Measurements from ENCODE around the gene GALNT13.

GALNT13 gene

DNA sequence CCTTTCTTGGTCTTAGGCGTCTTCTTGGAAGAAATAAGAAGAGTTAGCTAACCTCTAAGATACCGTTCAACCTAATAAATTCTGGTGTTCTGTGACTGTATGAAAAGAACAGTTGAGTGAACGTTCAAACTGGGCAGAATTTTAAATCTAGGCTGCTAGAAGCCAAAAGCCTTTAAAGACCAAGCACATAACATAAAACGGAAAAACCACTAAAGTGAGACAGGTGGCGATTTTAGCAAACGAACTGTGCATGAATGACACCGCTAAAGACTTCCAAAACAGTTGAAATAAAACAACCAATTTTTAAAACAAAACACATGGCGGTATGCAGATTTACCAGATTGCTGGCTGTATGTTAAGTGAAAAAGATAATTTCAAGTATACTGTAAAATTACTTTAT, 73.1 kb downstream of the GALNT13 start:
- no peak for DNase-seq (ENCODE audit: low read depth in 2 of 2)

DNA sequence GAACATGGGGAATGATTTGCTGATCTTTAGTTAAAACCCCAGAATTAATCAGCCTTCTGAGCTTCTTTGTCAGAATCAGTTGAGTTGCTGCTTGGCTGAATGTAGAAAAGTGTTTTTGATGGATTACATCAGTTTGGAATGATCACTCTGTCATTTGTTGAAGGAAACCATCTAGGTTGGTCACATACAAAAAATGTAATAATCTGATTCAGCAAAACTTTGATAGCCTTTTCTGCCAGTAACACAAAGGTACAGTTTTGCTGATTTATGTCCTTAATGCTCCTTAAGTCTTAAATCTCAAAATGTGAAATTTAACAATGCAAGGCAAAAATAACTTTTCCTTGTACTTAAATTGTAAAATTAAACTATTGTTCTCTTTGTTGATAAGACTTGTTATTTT, 74.3 kb downstream of the GALNT13 start:
- no peak for DNase-seq (ENCODE audit: low read depth in 2 of 2)

DNA sequence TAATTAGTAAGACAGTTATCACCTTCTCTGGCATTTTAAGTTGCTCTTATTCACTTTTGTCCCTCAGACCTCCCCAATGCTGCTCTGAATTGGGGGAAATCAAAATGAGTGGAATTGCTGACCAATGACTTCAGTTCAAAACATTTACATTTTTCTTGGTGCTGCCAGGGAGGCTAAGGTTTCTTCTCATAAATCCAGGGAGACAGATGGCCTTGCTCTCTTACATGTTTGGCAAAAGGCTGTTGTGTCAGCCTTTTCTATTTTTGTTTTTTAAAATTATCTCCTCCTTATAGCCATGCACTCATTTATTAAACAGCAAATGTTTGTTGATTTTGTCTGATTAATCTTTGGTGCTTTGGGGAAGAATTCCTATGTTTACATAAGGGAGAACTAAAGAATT, 82.0 kb downstream of the GALNT13 start:
- DNase-seq (ENCODE audit: low read depth in 2 of 2) = no peak

DNA sequence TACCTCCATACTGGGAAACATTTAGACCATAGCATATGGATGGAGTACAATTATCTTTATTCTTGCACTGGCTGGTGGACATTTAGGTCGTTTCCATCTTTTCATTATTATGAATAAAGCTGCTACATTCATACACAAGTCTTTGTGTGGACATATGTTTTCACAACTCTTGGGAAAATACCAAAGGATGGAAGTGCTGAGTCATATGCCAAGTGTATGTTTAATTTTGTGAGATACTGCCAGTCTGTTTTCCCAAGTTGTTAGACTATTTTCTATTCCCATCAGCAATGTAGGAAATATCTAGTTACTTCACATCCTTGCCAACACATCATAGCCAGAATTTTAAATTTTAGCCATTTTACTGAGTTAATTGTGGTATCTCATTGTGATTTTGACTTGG, 91.5 kb downstream of the GALNT13 start:
- no peak for DNase-seq (ENCODE audit: low read depth in 2 of 2)

DNA sequence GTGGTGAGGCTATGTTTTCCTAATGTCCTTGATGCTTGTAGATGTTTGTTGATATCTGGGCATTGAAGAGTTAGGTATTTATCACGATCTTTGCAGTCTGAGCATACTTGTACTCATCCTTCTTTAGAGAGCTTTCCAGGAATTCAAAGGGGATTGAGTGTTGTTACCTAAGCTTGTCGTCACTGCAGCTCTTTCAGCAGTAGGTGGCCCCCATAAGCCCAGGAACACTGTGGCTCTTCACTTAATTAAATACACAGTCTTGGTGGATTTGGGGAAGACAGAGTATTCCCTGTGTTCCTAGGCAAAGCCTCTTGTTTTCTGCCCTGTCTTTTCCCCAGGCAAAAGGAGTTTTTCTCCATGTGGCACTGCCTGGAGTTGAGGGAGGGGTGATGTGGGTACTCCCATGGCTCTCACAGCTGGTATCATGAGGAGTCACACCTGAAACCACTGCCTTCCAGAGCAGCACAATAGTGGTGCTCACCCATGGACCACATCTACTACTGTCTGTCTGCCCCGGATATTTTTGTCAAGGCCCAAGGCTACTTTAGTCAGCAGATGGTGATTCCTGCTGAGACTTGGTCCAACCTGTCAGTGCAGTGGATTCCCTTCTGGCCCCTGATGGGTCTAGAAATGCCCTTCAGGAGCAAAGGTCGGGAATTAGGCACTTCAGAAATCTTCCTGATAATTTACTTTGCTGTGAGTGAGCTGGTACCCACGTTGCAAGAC, 95.7 kb downstream of the GALNT13 start:
- DNase-seq (ENCODE audit: low read depth in 2 of 2) = no peak

DNA sequence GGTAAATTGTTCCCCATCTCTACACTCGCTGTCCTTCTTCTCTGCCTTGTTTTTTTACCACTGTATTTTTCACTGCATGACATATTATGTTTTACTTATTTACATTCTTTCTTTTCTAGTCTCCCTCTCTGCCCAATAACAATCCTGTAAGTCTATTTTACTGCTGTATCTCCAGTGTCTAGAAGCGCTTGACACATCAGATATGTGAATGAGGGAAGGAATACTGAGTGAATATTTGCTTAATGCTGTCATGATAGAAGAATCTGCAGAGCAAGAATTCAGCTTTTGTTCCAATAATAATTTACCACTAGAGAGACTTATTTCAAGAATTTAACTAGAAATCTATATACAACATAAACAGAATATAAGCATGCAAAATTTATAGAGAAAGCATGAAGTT, 99.5 kb downstream of the GALNT13 start:
- no peak for DNase-seq (ENCODE audit: low read depth in 2 of 2)

DNA sequence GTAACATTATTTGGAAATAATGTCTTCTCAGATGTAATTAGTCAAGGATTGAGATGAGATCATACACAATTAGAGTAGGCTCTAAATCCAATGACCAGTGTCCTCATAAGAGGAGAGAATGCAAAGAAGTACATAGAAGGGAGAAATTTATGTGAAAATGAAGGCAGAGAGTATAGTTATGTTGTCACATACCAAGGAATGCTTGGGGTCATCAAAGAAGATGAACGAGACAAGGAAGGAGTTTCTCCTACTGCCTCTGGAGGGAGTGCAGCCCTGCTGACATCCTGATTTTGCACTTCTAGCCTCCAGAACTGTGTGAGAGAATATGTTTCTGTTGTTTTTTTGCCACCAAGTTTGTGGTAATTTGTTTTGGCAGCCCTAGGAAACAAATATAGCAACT, 100.1 kb downstream of the GALNT13 start:
- DNase-seq (ENCODE audit: low read depth in 2 of 2) = no peak

DNA sequence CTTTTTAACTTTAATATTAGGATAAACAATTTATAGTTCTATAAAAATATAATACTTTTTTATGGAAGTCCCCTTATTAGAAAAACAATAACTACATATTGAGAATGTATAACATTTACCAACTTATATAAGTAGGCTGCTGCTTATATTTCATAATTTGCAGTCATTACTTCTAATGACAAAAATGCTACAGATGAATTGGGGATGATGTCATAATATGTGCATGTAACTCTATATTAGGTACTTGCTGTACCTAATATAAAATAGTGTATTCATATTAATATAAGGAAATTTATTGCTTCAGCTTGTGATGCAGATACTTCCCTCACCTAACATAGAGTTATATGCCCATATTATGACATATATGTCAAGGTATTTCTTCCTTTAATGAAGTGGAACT, 100.7 kb downstream of the GALNT13 start:
- DNase-seq (ENCODE audit: low read depth in 2 of 2) = no peak

DNA sequence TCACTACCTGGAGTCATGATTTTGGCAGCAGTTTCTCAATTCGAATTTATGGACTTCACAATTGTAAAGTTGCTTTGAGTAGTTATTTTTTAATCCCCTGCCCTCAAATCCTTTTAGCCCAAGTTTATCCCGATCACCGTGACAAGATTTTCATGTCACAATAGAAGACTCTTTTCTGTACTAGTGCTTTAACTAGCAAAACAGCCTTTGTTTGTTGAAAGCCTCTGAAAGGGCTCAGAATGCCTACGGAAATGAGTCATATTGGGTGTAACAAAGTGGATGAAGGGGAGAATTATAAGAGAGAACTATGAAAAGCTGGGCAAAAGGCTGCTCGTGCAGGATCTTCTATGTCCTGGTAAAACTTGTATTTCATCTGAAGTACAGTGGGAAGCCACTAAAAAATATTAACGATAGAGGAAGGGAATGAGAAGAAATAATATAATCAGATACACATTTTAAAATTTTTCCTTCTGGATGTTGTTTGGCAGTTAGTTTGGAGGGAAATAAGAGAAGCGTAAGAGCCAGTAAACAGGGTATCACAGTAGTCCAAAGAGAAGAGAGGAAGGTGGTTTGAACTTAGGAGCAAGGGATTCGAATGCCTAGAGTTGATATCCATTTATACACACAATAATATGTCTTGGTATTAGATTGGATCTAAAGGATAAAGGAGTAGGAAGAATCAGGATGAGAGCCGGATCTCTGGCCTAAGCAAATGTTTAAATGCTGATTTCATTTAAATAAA, 114.9 kb downstream of the GALNT13 start:
- no peak for DNase-seq (ENCODE audit: low read depth in 2 of 2)

DNA sequence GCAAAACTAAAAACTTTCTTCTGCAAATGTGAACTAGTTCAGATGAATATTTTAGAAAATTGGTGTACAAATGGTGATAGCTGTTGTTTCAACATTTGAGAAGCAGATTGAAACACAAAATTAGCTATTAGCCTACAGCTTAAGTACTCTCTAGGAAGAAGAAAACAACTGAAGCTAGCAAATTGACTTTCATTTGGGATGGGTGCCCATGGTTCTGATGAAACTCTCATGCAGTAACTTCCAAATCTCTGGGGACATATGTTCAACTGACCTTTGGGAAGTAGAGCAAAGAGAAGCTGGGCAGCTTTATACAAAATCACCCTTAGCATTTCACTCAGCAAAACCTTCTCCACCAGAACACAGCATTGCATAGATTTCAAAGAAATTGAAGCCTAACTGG, 119.0 kb downstream of the GALNT13 start:
- no peak for DNase-seq (ENCODE audit: low read depth in 2 of 2)

DNA sequence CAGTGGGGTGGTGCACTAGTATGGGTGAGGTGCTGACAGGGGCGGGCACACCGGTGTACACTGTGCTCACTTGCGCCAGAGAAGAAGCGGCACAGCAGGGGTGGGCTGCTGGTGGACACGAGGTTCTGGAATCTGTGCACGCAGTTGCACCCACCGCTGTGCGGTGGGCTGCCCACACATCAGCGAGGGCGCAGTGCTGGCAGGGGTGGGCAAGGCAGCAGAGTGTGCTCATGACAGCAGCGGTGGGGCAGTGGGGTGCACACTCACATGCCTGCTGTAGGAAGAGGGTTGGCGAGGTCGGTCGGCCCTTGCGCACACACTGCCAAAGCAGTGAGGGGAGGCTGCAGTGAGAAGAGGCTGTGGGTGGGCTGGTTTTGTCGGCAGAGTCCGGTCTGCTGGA, 141.8 kb downstream of the GALNT13 start:
- DNase-seq (ENCODE audit: low read depth in 2 of 2) = no peak

DNA sequence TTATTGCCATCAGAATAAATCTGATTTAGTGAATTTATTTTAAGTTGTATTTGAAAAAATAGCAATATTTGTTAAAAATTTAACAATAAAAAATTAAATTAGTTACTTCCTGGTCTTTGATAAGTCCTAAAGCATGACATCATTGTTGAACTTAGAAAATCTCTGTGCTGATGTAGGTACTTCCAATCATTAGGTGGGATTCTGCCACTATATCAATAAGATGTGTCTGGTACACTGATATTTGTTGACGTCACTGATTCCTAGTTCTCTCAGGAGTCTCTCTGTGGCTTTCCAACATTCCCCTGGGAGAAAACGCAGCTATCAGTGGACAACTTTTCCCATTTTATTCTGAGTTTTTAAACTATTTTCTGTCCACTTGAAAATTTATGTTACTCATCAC, 143.5 kb downstream of the GALNT13 start:
- DNase-seq (ENCODE audit: low read depth in 2 of 2) = no peak

DNA sequence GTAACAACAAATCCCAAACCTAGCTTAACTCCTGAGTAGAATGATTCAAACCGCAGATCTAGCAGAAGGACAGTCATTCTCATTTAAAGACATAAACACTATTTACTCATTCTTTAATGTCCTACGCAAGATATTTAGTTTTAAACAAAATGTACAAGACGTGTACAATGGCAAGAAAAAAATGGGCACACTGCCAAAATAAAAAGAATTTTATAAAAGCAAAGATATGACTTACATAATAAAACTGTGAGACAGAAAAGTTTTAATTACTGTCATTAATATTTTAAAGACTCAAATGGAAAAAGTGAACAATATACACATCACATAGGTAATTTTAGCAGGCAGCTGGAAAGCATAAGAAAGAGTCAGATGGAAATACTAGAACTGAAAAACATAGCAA, 157.8 kb downstream of the GALNT13 start:
- no peak for DNase-seq (ENCODE audit: low read depth in 2 of 2)

DNA sequence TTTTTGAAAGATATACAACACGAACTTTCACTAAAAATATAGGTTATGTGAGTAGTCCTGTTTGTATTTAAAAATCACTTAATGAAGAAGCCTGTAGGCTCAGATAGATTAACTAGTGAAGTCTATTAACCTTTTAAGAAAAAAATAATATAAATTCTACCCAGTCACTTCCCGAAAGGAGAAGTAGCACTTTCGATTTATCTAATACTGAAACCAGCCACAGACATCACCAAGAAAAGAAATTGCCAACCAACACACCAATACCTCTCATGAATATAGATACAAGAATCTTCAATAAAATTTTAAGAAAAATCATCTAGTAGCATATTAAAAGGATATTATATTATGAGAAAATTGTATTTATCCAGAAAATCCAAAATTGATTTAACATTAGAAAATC, 160.5 kb downstream of the GALNT13 start:
- no peak for DNase-seq (ENCODE audit: low read depth in 2 of 2)

DNA sequence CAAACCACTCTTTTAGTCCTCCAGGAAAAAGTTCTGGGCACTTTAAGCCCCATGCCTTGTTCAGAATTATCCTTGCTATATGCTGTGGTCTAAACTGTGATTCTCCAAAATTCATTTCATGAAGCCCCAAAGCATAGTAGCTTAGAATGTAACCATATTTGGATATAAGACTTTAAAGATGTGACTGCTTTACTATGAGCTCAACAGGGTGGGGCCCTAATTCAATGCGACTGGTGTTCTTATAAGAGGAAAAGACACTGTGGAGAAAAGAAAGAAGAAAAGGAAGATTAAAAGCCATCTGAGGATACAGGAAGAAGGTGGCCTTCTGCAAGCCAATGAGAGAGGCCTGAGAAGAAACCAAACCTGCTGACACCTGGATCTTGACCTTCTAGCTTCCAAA, 174.8 kb downstream of the GALNT13 start:
- DNase-seq (ENCODE audit: low read depth in 2 of 2) = no peak

DNA sequence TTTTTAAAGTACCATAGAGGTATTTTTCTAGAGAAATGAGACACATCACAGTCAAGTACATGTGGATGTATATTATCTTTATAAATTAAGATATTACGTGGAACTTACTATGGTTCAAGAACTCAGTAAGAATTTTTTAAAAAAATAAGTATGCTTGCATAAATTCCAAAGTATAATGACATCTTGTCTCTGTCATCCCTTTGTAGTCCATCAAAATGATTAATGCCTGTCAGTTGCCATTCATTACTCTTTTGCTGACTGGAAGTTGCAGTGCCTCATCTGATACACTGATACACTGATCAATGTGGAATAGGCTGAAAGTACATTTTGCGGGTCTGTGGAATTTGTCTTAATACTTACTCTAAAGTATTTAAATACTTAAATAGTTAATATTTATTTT, 177.2 kb downstream of the GALNT13 start:
- no peak for DNase-seq (ENCODE audit: low read depth in 2 of 2)

DNA sequence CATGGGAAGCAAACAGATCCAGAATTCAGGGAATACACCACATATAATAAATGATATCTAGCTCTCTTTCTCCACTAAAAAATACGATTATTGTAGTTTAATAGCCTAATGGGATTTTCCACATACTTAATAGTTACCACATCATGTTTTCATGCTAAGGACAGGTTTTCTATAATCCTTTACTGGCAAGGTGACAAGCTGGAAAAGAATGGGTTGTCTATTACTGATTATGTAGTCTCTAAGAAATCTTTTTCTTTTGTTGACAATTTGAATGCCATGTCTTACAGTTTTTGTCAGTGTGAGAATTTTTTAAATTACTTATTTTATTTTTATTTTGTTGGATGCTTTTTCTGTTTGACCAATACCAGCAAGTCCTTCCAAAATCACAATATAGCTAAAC, 177.8 kb downstream of the GALNT13 start:
- DNase-seq (ENCODE audit: low read depth in 2 of 2) = no peak

DNA sequence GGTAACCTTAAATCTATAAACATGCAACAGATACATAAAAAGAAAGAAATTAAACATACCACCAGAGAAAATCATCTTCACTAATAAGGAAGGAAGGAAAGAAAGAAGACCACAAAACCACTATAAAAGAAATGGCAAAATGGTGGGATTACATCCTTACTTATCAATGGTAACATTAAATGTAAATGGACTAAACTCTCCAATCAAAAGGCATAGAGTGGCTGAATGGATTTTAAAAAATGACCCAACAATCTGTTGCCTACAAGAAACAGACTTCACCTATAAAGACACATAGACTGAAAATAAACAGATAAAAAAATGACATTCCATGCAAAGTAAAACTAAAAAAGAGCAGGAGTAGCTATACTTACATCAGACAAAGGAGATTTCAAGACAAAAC, 195.4 kb downstream of the GALNT13 start:
- no peak for DNase-seq (ENCODE audit: low read depth in 2 of 2)

DNA sequence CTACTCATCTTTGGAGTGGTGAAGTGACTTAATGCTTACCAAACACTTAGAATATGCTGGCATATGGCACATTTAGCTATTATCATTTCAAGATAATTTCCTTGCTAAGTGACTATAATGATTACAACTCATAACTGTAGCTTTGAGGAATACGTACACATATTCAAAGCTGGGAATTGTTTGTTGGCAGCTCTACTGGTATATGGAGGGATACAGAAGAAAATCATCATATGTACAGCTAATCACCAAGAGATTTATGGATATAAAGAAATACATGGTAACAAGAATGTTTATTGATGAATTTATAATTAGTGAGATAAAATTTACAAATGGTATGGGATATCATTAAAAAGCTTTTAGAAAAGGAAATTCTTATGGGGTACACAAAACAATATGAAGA, 207.2 kb downstream of the GALNT13 start:
- DNase-seq (ENCODE audit: low read depth in 2 of 2) = no peak

DNA sequence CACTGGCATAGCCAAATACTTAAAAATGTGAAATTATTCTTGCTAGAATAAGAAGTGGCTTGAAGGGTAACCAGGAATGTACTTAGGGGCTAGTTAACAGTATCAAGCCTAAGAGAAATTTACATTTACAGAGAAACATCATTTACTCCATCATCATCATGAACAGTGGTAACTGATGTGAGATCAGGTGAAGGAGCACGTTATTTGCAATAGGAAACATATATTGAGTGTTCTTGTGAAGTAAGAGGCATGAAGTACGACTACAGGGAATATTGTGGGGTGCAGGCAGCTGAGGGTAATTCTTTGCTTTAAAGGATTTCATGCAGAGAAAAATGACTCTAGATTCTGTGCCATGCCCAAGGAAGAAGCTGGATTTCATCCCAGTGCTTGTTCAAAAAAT, 220.8 kb downstream of the GALNT13 start:
- DNase-seq (ENCODE audit: low read depth in 2 of 2) = no peak

DNA sequence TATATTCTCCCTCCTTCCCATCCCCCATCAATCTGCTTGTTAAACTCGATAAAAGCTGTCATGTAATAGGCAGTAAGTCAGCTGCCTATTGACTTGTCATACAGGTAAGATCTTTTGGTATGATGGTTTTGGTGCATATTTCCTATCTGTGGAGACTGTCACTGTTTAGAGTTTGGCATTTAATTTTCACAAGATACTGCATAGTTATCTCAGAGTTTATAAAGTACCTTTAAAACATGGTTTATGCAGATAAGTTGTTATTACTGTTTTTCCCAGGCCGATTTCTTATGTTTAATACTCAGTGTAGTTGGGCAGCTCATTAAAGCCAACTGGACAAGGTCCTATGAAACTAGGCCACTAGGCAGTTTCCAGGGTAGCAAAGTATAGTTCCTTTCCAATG, 222.1 kb downstream of the GALNT13 start:
- no peak for DNase-seq (ENCODE audit: low read depth in 2 of 2)

DNA sequence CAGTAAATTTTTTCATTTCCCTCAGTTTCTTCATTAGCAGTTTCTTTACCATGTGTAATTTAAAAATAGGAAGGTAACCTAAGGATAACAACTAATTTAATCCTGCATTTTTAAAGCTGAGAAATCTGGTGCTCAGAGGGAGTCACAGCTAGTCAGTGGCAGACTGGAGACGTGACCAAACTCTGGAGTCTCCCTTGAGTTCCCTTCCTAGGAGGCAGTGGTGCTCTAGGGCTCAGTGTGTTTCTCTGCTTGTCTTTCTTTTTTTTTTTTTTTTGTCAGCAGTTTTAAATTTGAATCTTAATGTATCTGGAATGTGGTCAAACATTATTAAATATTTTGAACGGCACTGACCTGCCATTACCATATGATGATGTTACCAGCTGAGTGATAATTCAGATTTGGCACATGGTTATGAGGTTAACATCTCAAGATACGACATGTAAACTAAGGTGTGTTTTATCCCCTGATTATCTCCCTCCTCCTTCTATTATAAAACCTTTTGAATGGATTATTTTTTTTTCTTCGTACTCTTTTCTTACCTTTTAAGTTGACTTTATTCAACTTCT, 226.2 kb downstream of the GALNT13 start:
- no peak for DNase-seq (ENCODE audit: low read depth in 2 of 2)

DNA sequence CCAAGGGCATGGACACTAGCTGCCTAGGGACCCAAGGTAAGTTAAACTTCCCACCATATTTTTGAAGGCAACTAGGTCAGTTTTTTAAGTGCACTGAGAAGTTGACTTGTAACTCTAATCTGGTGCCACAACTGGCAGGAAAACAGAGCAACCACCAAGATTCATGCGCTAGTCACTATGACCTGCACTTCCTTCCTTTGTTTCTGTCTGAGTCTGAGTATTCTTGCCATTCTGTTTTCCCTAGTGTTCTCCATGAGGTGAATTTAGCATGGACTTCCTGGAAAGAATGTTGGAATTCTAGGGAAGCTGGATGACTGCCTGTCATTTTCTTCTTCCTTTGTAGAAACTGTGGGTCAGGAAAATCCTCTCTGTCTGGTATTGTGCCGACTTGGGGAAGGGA, 249.0 kb downstream of the GALNT13 start:
- DNase-seq (ENCODE audit: low read depth in 2 of 2) = no peak
